ENCODE measurements around the gene ADK. TPM values are rescaled to one million over a fixed set of nuclear protein-coding genes. Genes with fewer than 3 reads are reported as not detected.

The ADK gene
- total and polyA plus RNA-seq, 8 donors: 7.2 to 66.1 (median 21.5) TPM

- Histone ChIP-seq H3K27me3 (no peaks in the 10 kb centered on the region), H3K27ac (no peak overlapping the region), H3K4me1 (peaks cover 0 to 16% (median 6%) of the 10 kb centered on the region in 4 donors), H3K36me3 (peaks cover 0 to 7% (median 0%) of the 10 kb centered on the region in 4 donors), H3K4me3 (no peak overlapping the region), H3K9me3 (no peaks in the 10 kb centered on the region)
- intact Hi-C loops (cut with DNase I; ENCODE audit: low total_unique reads): no loop called here
- 79 to 92% (median 85%) methylated on average over 1 of the region's 1 CpG for WGBS, 5 donors
- DNase-seq: no peak
- TF ChIP-seq CTCF (IDR thresholded peaks at IDR 0.05): no peak
- TF ChIP-seq POLR2AphosphoS5 (IDR thresholded peaks at IDR 0.05): no peak
- TF ChIP-seq EP300 (IDR thresholded peaks at IDR 0.05): no peak
- no peak for TF ChIP-seq POLR2A (IDR thresholded peaks at IDR 0.05)
Observed at GRCh38 chr10:74502963-74503608, 352.1 kb downstream of the ADK start.

GRCh38 chr10:74507951-74508350 lies 356.9 kb downstream of the ADK start:
- Histone ChIP-seq H3K9me3 (peaks cover 0 to 20% (median 11%) of the 10 kb centered on the region in 4 donors), H3K27me3 (no peaks in the 10 kb centered on the region), H3K4me1 (peaks cover 0 to 3% (median 0%) of the 10 kb centered on the region in 4 donors), H3K36me3 (peaks cover 0 to 7% (median 0%) of the 10 kb centered on the region in 4 donors), H3K4me3 (no peak overlapping the region), H3K27ac (no peak overlapping the region)
- no peak for DNase-seq
- WGBS, 5 donors: 91 to 100% (median 95%) methylated on average over 1 of the region's 1 CpG
- intact Hi-C loops (cut with DNase I; ENCODE audit: low total_unique reads): no loop called here
- TF ChIP-seq POLR2A (IDR thresholded peaks at IDR 0.05): no peak
- no peak for TF ChIP-seq CTCF (IDR thresholded peaks at IDR 0.05)
- TF ChIP-seq POLR2AphosphoS5 (IDR thresholded peaks at IDR 0.05): no peak
- TF ChIP-seq EP300 (IDR thresholded peaks at IDR 0.05): no peak

- no peaks in the 10 kb centered on the region for H3K4me1 ChIP-seq
- H3K36me3 ChIP-seq: peaks cover 0 to 7% (median 0%) of the 10 kb centered on the region in 4 donors
- intact Hi-C loops (cut with DNase I; ENCODE audit: low total_unique reads): no loop called here
- WGBS, 5 donors: 94 to 99% (median 98%) methylated on average over 3 of the region's 3 CpGs
- DNase-seq: no peak
- no peaks in the 10 kb centered on the region for H3K27me3 ChIP-seq
- H3K27ac ChIP-seq: no peak overlapping the region
- TF ChIP-seq CTCF (IDR thresholded peaks at IDR 0.05) (no peak), POLR2A (IDR thresholded peaks at IDR 0.05) (no peak), EP300 (IDR thresholded peaks at IDR 0.05) (no peak), POLR2AphosphoS5 (IDR thresholded peaks at IDR 0.05) (no peak)
- no peak overlapping the region for H3K4me3 ChIP-seq
- peaks cover 0 to 43% (median 25%) of the 10 kb centered on the region in 4 donors for H3K9me3 ChIP-seq
Observed at GRCh38 chr10:74510594-74510993, 359.6 kb downstream of the ADK start.

GRCh38 chr10:74511051-74511450 lies 360.0 kb downstream of the ADK start:
- no peak for DNase-seq
- H3K27me3 ChIP-seq: no peaks in the 10 kb centered on the region

More at GRCh38 chr10:74511051-74511450, 360.0 kb downstream of the ADK start:
- Histone ChIP-seq H3K36me3 (peaks cover 0 to 4% (median 0%) of the 10 kb centered on the region in 4 donors), H3K27ac (no peak overlapping the region), H3K9me3 (peaks cover 0 to 43% (median 25%) of the 10 kb centered on the region in 4 donors), H3K4me1 (no peaks in the 10 kb centered on the region), H3K4me3 (no peak overlapping the region)
- intact Hi-C loops (cut with DNase I; ENCODE audit: low total_unique reads): no loop called here
- TF ChIP-seq EP300 (IDR thresholded peaks at IDR 0.05) (no peak), POLR2AphosphoS5 (IDR thresholded peaks at IDR 0.05) (no peak), CTCF (IDR thresholded peaks at IDR 0.05) (no peak), POLR2A (IDR thresholded peaks at IDR 0.05) (no peak)

All from stomach (tissue), 9 donors.